Measurements from ENCODE around the gene PARD3. TPM values are rescaled to one million over a fixed set of nuclear protein-coding genes. Genes with fewer than 3 reads are reported as not detected.

Gene PARD3
- total RNA-seq, 1 experiment from 2014 or later = 51.8 TPM

- no peak for TF ChIP-seq ZBTB43 (CRISPR knock-in tag; IDR thresholded peaks at IDR 0.05)
- no peak for TF ChIP-seq IRF1 (CRISPR knock-in tag; IDR thresholded peaks at IDR 0.05)
- no peak for TF ChIP-seq ZNF232 (CRISPR knock-in tag; IDR thresholded peaks at IDR 0.05)
- TF ChIP-seq ZNF512 (CRISPR knock-in tag; IDR thresholded peaks at IDR 0.05; ENCODE audit: borderline replicate concordance) = no peak
- TF ChIP-seq HMGA2 (CRISPR knock-in tag; IDR thresholded peaks at IDR 0.05) = no peak
- no peak for TF ChIP-seq GRHL2 (CRISPR knock-in tag; IDR thresholded peaks at IDR 0.05; ENCODE audit: insufficient replicate concordance, severe bottlenecking)
- TF ChIP-seq ZNF263 (CRISPR knock-in tag; IDR thresholded peaks at IDR 0.05; ENCODE audit: low read depth) = no peak
- TF ChIP-seq GABPB1 (CRISPR knock-in tag; IDR thresholded peaks at IDR 0.05) = no peak
- no peak for TF ChIP-seq NR1H2 (CRISPR knock-in tag; IDR thresholded peaks at IDR 0.05)
- TF ChIP-seq ZNF532 (CRISPR knock-in tag; IDR thresholded peaks at IDR 0.05; ENCODE audit: borderline replicate concordance) = no peak
- TF ChIP-seq OVOL2 (CRISPR knock-in tag; IDR thresholded peaks at IDR 0.05; ENCODE audit: borderline replicate concordance) = no peak
Measured at GRCh38 chr10:34109952-34110702, 705.0 kb downstream of the PARD3 start (continued).

- DNase-seq (ENCODE audit: low spot score) (no peak), ATAC-seq (no peak)
- H3K36me3 Mint-ChIP-seq = no peaks in the 10 kb centered on the region
- H3K27ac Mint-ChIP-seq = no peak overlapping the region
- CTCF ChIA-PET = no interaction called here
- H3K4me1 Mint-ChIP-seq = peaks cover 22% of the 10 kb centered on the region
- no peaks in the 10 kb centered on the region for H3K27me3 Mint-ChIP-seq (ENCODE audit: low read depth)
- no peaks in the 10 kb centered on the region for H3K9me3 Mint-ChIP-seq
- H3K4me3 Mint-ChIP-seq = no peak overlapping the region
- TF ChIP-seq HMGXB4 (CRISPR knock-in tag; IDR thresholded peaks at IDR 0.05) = no peak
- no peak for TF ChIP-seq SMAD4 (CRISPR knock-in tag; IDR thresholded peaks at IDR 0.05)
- no peak for TF ChIP-seq ZNF671 (CRISPR knock-in tag; IDR thresholded peaks at IDR 0.05)
- no peak for TF ChIP-seq GRHL2 (CRISPR knock-in tag; IDR thresholded peaks at IDR 0.05; ENCODE audit: insufficient replicate concordance, severe bottlenecking)
- TF ChIP-seq SMAD3 (CRISPR knock-in tag; IDR thresholded peaks at IDR 0.05; ENCODE audit: borderline replicate concordance) = no peak
- no peak for TF ChIP-seq FOXP1 (CRISPR knock-in tag; IDR thresholded peaks at IDR 0.05; ENCODE audit: borderline replicate concordance)
- no peak for TF ChIP-seq ZNF396 (CRISPR knock-in tag; IDR thresholded peaks at IDR 0.05; ENCODE audit: borderline replicate concordance)
- POLR2A ChIA-PET = no interaction called here
Measured at GRCh38 chr10:34109495-34109894, 705.6 kb downstream of the PARD3 start.
